Measurements from ENCODE around the gene MEGF8.

Gene MEGF8

GRCh38 chr19:42386974-42387707 is 61.7 kb downstream of the MEGF8 start:
- Histone ChIP-seq H3K4ac (ENCODE audit: low read depth in 1 of 2, low read length in 2 of 2) (no peak overlapping the region), H3K14ac (ENCODE audit: low read length in 2 of 2) (peak overlapping the region in 1 of 2 experiments; percentile 97), H2BK12ac (ENCODE audit: low read length in 2 of 2) (peak overlapping the region; percentile 5 to 54), H3K4me2 (ENCODE audit: low read length, poor library complexity, severe bottlenecking) (peak overlapping the region; percentile 91), H2BK5ac (ENCODE audit: low read depth, low read length, poor library complexity, severe bottlenecking) (no peak overlapping the region), H3K27ac (ENCODE audit: low read length, poor library complexity, severe bottlenecking) (no peak overlapping the region), H2BK120ac (ENCODE audit: low read depth, low read length) (no peak overlapping the region), H4K91ac (ENCODE audit: low read length) (peak overlapping the region; percentile 88), H2AK5ac (ENCODE audit: low read length, severe bottlenecking) (no peak overlapping the region), H3K79me1 (replicated peaks; ENCODE audit: low read length, poor library complexity, severe bottlenecking) (no peaks in the 10 kb centered on the region), H3K18ac (ENCODE audit: low read depth in 1 of 2, low read length in 2 of 2) (peak overlapping the region; percentile 82 to 88), H3K36me3 (ENCODE audit: control insufficient read depth in 1 of 2, insufficient read depth in 2 of 2, low read depth in 1 of 2, low read length in 2 of 2) (no peaks in the 10 kb centered on the region), H3K27me3 (ENCODE audit: control insufficient read depth in 1 of 2, insufficient read depth in 1 of 2, low read length in 2 of 2) (peaks cover 31 to 44% of the 10 kb centered on the region in 2 experiments), H3K9ac (ENCODE audit: low read length) (peak overlapping the region; percentile 64), H4K8ac (ENCODE audit: low read length) (peak overlapping the region; percentile 92), H3K4me3 (ENCODE audit: insufficient read depth in 1 of 2, low read depth in 1 of 2, low read length in 2 of 2) (peak overlapping the region; percentile 58 to 75), H3K9me3 (ENCODE audit: control insufficient read depth, low read length) (no peaks in the 10 kb centered on the region), H2BK15ac (ENCODE audit: low read depth, poor library complexity, severe bottlenecking) (peak overlapping the region; percentile 60), H2AFZ (ENCODE audit: low read depth, low read length) (peak overlapping the region; percentile 99), H3K4me1 (ENCODE audit: control insufficient read depth, insufficient read depth, low read depth, low read length) (peaks cover 7% of the 10 kb centered on the region), H3K23ac (ENCODE audit: low read length in 2 of 2) (no peak overlapping the region)
- WGBS, result 3% methylated on average over 35 of the region's 48 CpGs
- peak; percentile 70 for DNase-seq

GRCh38 chr19:42388851-42389489 is 63.5 kb downstream of the MEGF8 start:
- no peak overlapping the region for H2AFZ ChIP-seq (ENCODE audit: low read depth, low read length)
- H3K9me3 ChIP-seq (ENCODE audit: control insufficient read depth, low read length), result no peaks in the 10 kb centered on the region
- no peak overlapping the region for H3K9ac ChIP-seq (ENCODE audit: low read length)
- H3K36me3 ChIP-seq (ENCODE audit: control insufficient read depth in 1 of 2, insufficient read depth in 2 of 2, low read depth in 1 of 2, low read length in 2 of 2), result no peaks in the 10 kb centered on the region
- no peak overlapping the region for H3K18ac ChIP-seq (ENCODE audit: low read depth in 1 of 2, low read length in 2 of 2)
- no peak for DNase-seq
- H3K4me3 ChIP-seq (ENCODE audit: insufficient read depth in 1 of 2, low read depth in 1 of 2, low read length in 2 of 2), result no peak overlapping the region
- no peak overlapping the region for H4K8ac ChIP-seq (ENCODE audit: low read length)
- H2BK15ac ChIP-seq (ENCODE audit: low read depth, poor library complexity, severe bottlenecking), result no peak overlapping the region
- no peak overlapping the region for H3K27ac ChIP-seq (ENCODE audit: low read length, poor library complexity, severe bottlenecking)
- H2BK5ac ChIP-seq (ENCODE audit: low read depth, low read length, poor library complexity, severe bottlenecking), result no peak overlapping the region
- peaks cover 27 to 40% of the 10 kb centered on the region in 2 experiments for H3K27me3 ChIP-seq (ENCODE audit: control insufficient read depth in 1 of 2, insufficient read depth in 1 of 2, low read length in 2 of 2)
- no peaks in the 10 kb centered on the region for H3K79me1 ChIP-seq (replicated peaks; ENCODE audit: low read length, poor library complexity, severe bottlenecking)
- WGBS, result 85% methylated on average over 19 of the region's 20 CpGs
- H3K4me1 ChIP-seq (ENCODE audit: control insufficient read depth, insufficient read depth, low read depth, low read length), result peaks cover 7% of the 10 kb centered on the region
- no peak overlapping the region for H2BK120ac ChIP-seq (ENCODE audit: low read depth, low read length)
- peak overlapping the region in 1 of 2 experiments; percentile 85 for H3K14ac ChIP-seq (ENCODE audit: low read length in 2 of 2)
- no peak overlapping the region for H4K91ac ChIP-seq (ENCODE audit: low read length)
- H2AK5ac ChIP-seq (ENCODE audit: low read length, severe bottlenecking), result no peak overlapping the region
- no peak overlapping the region for H2BK12ac ChIP-seq (ENCODE audit: low read length in 2 of 2)
- no peak overlapping the region for H3K4ac ChIP-seq (ENCODE audit: low read depth in 1 of 2, low read length in 2 of 2)
- peak overlapping the region in 1 of 2 experiments; percentile 83 for H3K23ac ChIP-seq (ENCODE audit: low read length in 2 of 2)
- no peak overlapping the region for H3K4me2 ChIP-seq (ENCODE audit: low read length, poor library complexity, severe bottlenecking)

- no peaks in the 10 kb centered on the region for H3K79me1 ChIP-seq (replicated peaks; ENCODE audit: low read length, poor library complexity, severe bottlenecking)
- H2AK5ac ChIP-seq (ENCODE audit: low read length, severe bottlenecking), result no peak within 1 kb of the TSS
- no peak within 1 kb of the TSS for H3K4me3 ChIP-seq (ENCODE audit: insufficient read depth in 1 of 2, low read depth in 1 of 2, low read length in 2 of 2)
- no peak within 1 kb of the TSS for H3K9ac ChIP-seq (ENCODE audit: low read length)
- H3K14ac ChIP-seq (ENCODE audit: low read length in 2 of 2), result no peak within 1 kb of the TSS
- H3K18ac ChIP-seq (ENCODE audit: low read depth in 1 of 2, low read length in 2 of 2), result no peak within 1 kb of the TSS
- H3K4me2 ChIP-seq (ENCODE audit: low read length, poor library complexity, severe bottlenecking), result no peak within 1 kb of the TSS
- no peak within 1 kb of the TSS for H4K91ac ChIP-seq (ENCODE audit: low read length)
- H2BK120ac ChIP-seq (ENCODE audit: low read depth, low read length), result no peak within 1 kb of the TSS
- no peak within 1 kb of the TSS for H3K27ac ChIP-seq (ENCODE audit: low read length, poor library complexity, severe bottlenecking)
- WGBS, result 63% methylated on average over 12 of the region's 12 CpGs
- H2BK15ac ChIP-seq (ENCODE audit: low read depth, poor library complexity, severe bottlenecking), result no peak within 1 kb of the TSS
- no peak within 1 kb of the TSS for H2BK5ac ChIP-seq (ENCODE audit: low read depth, low read length, poor library complexity, severe bottlenecking)
- no peaks in the 10 kb centered on the region for H3K9me3 ChIP-seq (ENCODE audit: control insufficient read depth, low read length)
- peaks cover 27 to 40% of the 10 kb centered on the region in 2 experiments for H3K27me3 ChIP-seq (ENCODE audit: control insufficient read depth in 1 of 2, insufficient read depth in 1 of 2, low read length in 2 of 2)
- no peak within 1 kb of the TSS for H2AFZ ChIP-seq (ENCODE audit: low read depth, low read length)
- no peak within 1 kb of the TSS for H3K23ac ChIP-seq (ENCODE audit: low read length in 2 of 2)
- DNase-seq, result no peak
- H2BK12ac ChIP-seq (ENCODE audit: low read length in 2 of 2), result no peak within 1 kb of the TSS
- no peak within 1 kb of the TSS for H3K4ac ChIP-seq (ENCODE audit: low read depth in 1 of 2, low read length in 2 of 2)
- no peak within 1 kb of the TSS for H4K8ac ChIP-seq (ENCODE audit: low read length)
- peaks cover 7% of the 10 kb centered on the region for H3K4me1 ChIP-seq (ENCODE audit: control insufficient read depth, insufficient read depth, low read depth, low read length)
- no peaks in the 10 kb centered on the region for H3K36me3 ChIP-seq (ENCODE audit: control insufficient read depth in 1 of 2, insufficient read depth in 2 of 2, low read depth in 1 of 2, low read length in 2 of 2)
These were observed 64.5 kb downstream of the MEGF8 start, which contains the start of gene CNFN for GRCh38 chr19:42389899-42390298. Gene CNFN (minus strand): TSS chr19:42390297. CDS start chr19:42389037, 1,260 bp downstream.

DNA sequence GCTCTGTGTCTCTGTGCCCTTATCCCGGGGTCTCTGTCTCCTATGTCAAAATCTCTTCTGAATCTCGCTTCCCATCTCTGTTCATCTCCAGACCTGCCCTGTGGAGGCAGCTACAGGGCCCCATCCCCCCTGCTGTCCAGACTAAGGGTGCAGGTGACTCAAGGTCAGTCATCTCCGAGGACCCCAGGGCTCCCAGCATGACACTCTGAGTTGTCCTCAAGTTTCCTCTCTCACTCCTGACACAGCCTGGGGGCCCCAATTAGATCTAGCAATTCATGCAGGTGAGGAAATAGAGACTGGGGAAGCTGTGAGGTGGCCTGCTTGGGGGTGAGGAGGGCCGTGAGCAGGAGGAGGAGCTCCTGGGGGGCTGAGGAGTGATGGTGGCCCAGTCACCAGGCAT is 66.7 kb downstream of the MEGF8 start:
- H2BK120ac ChIP-seq (ENCODE audit: low read depth, low read length), result no peak overlapping the region
- no peaks in the 10 kb centered on the region for H3K79me1 ChIP-seq (replicated peaks; ENCODE audit: low read length, poor library complexity, severe bottlenecking)
- no peak overlapping the region for H2BK5ac ChIP-seq (ENCODE audit: low read depth, low read length, poor library complexity, severe bottlenecking)
- H2BK12ac ChIP-seq (ENCODE audit: low read length in 2 of 2), result no peak overlapping the region
- no peak overlapping the region for H3K14ac ChIP-seq (ENCODE audit: low read length in 2 of 2)
- no peak overlapping the region for H2AFZ ChIP-seq (ENCODE audit: low read depth, low read length)
- H4K8ac ChIP-seq (ENCODE audit: low read length), result no peak overlapping the region
- H3K4ac ChIP-seq (ENCODE audit: low read depth in 1 of 2, low read length in 2 of 2), result no peak overlapping the region
- H2AK5ac ChIP-seq (ENCODE audit: low read length, severe bottlenecking), result no peak overlapping the region
- no peak overlapping the region for H3K4me2 ChIP-seq (ENCODE audit: low read length, poor library complexity, severe bottlenecking)
- H3K4me3 ChIP-seq (ENCODE audit: insufficient read depth in 1 of 2, low read depth in 1 of 2, low read length in 2 of 2), result no peak overlapping the region
- H2BK15ac ChIP-seq (ENCODE audit: low read depth, poor library complexity, severe bottlenecking), result no peak overlapping the region
- no peaks in the 10 kb centered on the region for H3K36me3 ChIP-seq (ENCODE audit: control insufficient read depth in 1 of 2, insufficient read depth in 2 of 2, low read depth in 1 of 2, low read length in 2 of 2)
- WGBS, result 53% methylated on average over 4 of the region's 4 CpGs
- H3K27me3 ChIP-seq (ENCODE audit: control insufficient read depth in 1 of 2, insufficient read depth in 1 of 2, low read length in 2 of 2), result peaks cover 27 to 40% of the 10 kb centered on the region in 2 experiments
- H3K9me3 ChIP-seq (ENCODE audit: control insufficient read depth, low read length), result no peaks in the 10 kb centered on the region
- DNase-seq, result no peak
- H4K91ac ChIP-seq (ENCODE audit: low read length), result no peak overlapping the region
- H3K23ac ChIP-seq (ENCODE audit: low read length in 2 of 2), result no peak overlapping the region
- H3K9ac ChIP-seq (ENCODE audit: low read length), result no peak overlapping the region
- no peak overlapping the region for H3K18ac ChIP-seq (ENCODE audit: low read depth in 1 of 2, low read length in 2 of 2)
- H3K27ac ChIP-seq (ENCODE audit: low read length, poor library complexity, severe bottlenecking), result no peak overlapping the region
- peaks cover 7% of the 10 kb centered on the region for H3K4me1 ChIP-seq (ENCODE audit: control insufficient read depth, insufficient read depth, low read depth, low read length)
